IPS-NIHi11 (cell line): ENCODE results near the gene ENDOV.
A peak's percentile ranks its signal among the peaks of the same experiment; 100 is the strongest.

Experiments
- DNase-seq: peaks from one replicate; pipeline ENCODE4 v3.0.0; 2012; ENCODE audit warnings: mixed read lengths, low spot score

Gene ENDOV

GRCh38 chr17:80449930-80450576 lies 35.1 kb downstream of the ENDOV start:
- no peak for DNase-seq

DNA sequence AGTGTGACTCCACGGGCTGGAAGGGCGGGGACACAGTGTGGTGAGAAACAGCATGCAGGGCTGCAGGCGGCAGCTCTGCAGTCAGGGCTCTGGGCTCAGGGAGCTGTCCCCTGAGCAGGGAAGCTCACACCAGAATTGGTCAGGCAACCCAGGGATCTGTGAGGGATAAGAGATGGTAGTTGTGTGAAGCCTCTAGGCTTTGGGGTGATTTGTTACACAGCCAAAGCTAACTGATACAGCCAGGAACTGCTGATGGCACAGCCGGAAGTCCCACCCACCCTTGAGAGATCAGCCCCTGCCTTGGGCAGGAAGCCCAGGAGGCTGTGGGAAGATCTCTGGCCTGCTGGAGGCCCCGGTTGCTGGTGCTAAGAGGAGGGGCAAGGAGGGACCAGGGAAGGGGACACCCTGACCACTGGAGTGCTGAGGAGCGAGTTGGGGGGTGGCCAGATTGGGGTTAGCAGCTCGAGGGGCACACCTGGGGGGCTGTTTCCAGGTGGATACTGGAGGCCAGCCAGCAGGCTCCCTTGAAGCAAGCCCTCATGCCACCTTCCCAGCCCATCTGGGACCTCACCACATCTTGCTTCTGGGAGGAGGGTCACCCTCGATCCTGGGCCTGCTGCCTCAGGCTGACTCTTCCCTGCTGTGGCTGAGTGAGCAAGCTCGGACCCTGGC lies 36.3 kb downstream of the ENDOV start:
- DNase-seq, result no peak

DNA sequence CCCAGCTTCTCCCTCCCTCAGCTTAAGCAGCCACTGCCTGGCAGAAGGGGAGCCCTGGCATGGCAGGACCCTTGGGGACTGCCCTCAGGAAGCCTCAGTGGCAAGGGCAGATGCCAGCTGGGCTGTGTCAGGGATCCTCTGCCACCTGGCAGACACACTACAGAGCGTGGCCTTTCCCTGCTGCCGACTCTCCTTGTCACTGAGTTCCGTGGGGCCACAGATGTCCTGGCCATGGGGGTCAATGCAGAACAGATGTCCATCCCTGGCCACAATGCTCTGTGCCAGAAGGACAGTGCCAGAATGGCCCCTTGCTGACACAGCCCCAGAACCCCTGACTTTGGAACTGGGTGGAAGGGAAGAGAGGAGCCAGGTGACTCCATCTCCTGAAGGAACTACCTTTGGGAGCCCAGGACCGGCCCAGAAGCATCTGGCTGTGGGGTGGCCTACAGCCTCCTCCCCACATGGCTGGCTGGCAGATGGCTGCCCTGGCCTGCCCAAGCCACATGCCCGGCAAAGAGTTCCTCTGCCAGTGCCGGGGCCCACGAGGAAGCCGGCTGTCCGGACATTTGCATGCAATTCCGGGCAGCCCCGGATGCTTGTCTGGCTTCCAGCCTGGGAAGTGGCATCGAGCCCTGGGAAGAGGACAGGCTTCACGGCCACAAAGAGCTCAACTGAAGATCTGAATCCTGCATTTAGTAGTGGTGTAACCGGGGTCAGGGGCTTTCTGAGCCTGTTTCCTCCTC lies 37.4 kb downstream of the ENDOV start:
- DNase-seq, result no peak

- DNase-seq, result no peak
Observed at GRCh38 chr17:80453126-80453997, 38.4 kb downstream of the ENDOV start.

GRCh38 chr17:80453998-80454556 lies 39.1 kb downstream of the ENDOV start:
- no peak for DNase-seq

GRCh38 chr17:80454557-80455335 lies 39.8 kb downstream of the ENDOV start:
- DNase-seq, result peak; percentile 100

DNA sequence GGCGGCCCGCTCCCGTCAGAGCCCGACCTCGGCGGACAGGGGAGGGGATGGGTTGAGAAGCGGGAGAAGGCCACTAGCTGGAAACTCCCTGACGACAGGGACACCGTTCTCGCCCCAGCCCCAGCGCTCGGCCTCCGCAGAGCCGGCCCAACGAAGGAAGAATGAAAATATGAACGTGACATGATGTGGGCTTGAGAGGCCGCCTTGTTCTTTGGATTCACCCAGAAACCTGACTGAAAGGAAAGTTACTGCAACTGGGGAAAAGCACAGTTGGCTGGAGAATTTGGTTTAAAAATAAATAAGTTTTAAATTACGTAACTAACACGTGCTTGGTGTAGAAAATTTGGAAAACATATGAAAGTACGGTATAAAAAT lies 40.4 kb downstream of the ENDOV start:
- DNase-seq, result peak; percentile 90

DNA sequence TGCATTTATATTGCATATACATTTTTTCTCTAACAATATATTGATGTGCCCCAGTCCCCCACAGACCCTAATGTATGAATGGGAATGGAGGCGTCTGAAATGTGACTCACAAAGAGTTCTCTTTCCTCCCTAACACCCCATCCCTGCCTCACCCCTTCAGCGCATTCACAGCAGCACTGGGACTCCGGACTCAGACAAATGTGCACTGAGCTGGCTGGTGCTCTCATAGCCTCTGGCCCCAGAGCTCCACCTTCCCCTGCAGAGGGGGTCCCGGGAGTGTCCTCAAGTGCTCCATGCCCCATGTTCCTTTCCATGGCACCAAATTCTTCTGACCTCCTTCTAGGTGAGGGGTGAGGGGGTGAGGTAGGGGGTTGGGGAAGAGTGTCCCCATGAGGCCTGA lies 40.8 kb downstream of the ENDOV start:
- no peak for DNase-seq

DNA sequence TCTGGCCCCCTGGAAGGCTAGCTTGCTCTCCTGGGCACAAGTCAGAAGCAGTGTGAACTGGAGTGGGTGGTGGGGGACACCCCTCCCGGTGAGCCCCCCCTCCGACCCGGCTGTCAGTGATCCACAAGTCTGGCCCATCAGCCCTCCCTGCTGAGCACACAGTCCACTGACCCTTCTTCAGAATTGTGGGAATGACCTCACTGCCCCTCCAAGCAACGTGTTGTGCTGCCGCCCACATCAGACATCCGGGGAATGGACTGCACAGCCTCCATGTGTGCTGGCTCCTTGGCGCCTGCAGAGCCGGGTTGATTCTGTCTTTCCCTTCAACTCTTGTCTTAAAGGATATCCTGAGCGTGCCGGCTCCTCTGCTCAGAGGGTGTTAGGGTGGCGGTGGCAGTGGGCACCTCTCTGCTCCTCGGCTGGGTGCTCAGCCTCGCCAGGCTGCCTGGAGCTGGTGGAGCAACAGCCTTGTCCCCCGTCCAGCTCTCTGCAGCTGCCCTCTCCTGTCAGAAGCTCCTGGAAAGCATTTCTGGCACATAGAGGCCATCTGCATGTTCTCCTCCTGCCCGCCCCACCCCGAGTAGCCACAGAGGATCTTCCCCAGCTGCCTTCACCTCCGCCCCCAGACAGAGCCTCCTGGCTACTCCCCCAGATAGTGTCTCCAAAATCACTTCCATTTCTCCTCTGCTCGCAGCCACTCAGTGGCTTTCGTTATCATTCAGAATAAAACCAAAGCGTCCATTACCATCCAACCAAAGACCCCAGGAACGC lies 41.7 kb downstream of the ENDOV start:
- DNase-seq, result no peak

DNA sequence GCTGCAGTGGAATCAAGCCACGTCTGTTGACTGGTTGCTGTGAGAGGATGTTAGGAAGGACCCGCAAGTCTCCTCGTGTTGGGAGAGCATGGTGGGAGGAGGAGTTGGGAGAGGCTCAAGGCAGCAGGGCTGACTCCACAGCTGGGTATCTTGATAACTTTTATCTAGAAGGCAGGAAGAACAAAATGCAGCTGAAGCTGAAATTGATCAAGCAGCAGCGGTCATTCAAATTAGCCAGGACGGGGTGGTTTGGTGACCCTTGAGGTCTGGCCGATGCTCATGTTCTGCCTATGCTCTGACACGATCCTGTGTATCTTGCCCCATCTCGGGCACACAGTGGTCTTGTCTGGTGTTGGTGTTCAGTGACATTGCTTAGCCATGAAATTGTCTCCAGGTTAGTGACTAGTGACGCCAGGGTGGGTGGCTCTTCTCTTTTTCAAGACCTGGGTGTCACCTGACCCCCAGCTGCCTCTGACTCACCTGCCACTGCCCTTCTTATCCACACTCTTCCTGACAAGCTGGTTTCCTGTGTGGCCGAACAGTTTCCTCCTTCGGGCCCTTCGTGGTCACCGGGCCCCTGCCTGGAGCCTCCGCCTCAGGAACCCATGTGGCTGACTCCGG lies 42.4 kb downstream of the ENDOV start:
- no peak for DNase-seq

- DNase-seq, result no peak
Observed at GRCh38 chr17:80458016-80458415, 43.0 kb downstream of the ENDOV start.

DNA sequence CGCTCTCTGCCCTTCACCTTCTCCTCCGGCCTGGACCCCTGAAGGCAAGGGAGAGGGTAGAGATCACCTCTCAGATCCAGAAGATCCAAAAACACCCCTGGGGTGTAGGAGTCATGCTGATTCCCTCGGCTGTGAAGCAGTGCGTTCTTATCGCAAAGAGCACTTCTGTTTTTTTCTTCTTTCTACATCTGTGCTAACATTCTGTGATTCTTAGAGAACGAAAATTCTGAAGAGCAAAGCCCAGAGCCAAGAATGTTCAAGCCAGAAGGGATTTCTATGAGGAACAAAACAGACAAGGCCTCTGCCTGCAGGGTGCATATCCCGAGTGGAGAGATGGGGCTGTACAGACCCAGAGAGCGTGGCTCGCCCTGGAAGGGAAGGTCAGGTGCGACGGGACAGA lies 44.3 kb downstream of the ENDOV start:
- DNase-seq, result no peak

GRCh38 chr17:80460429-80460834 lies 45.5 kb downstream of the ENDOV start:
- no peak for DNase-seq

DNA sequence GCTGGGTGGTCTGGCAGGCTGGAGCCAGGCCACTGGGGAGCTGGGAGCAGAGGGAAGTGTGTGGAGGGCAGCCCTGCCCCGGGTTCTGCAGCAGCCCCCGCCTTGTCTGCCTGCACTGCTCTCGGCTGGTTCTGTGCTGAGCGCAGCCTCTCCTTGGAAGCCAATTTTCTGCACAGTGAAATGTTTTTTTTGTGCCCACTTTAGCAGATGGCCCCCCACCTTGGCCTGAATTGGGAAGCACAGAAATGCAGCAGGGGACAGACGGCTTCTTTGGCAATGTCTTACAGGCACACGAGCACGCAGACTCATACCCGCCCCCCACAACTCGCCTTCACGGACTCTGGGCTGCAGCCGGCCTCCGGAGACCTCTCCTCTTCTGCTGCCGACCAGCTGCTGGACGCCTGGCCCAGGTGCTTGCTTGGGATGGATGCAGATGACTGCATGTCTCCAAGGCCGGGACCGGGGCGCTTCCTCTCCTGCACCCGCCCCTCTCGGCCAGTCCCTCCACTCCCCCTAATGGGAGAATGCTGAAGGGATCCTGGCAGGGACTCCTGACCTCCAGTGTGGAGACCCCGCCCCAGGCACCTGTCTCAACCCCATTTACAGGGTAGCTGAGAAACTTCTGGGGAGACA lies 46.7 kb downstream of the ENDOV start:
- peak; percentile 52 for DNase-seq

- DNase-seq, result no peak
Observed at GRCh38 chr17:80463784-80464400, 48.9 kb downstream of the ENDOV start.

- no peak for DNase-seq
Observed at GRCh38 chr17:80464486-80464885, 49.5 kb downstream of the ENDOV start.

- DNase-seq, result no peak
Observed at GRCh38 chr17:80465327-80465974, 50.5 kb downstream of the ENDOV start.

- DNase-seq, result no peak
Observed at GRCh38 chr17:80466188-80466705, 51.3 kb downstream of the ENDOV start.
